Heart right ventricle (tissue), 16 donors: Measurements from ENCODE around the gene KLK10. TPM values are rescaled to one million over a fixed set of nuclear protein-coding genes. Genes with fewer than 3 reads are reported as not detected.

Source experiments
- ATAC-seq, 8 donors: fragments of 200-7000 bp; cut with Tn5 transposase; one replicate each; pipeline ENCODE4 v1.9.1; 2020; ENCODE audit warnings: mild to moderate bottlenecking in 8 of 8, moderate library complexity in 8 of 8, moderate number of reproducible peaks in 1 of 8
- DNase-seq, 2 donors: peaks; one replicate each; pipeline ENCODE4 v3.0.0-alpha.2; 2020
- H3K27ac ChIP-seq, 10 donors: fragments of 200-600 bp; sonication (generic) in 2 of 10; one replicate each; pipeline versions ENCODE4 v1.5.0 to v1.8.0; 2020 to 2022; ENCODE audit warnings: mild to moderate bottlenecking in 3 of 10
- H3K27me3 ChIP-seq, 7 donors: fragments of 200-600 bp; one replicate each; pipeline ENCODE4 v1.8.0; 2021 to 2022; ENCODE audit warnings: mild to moderate bottlenecking in 2 of 7
- H3K36me3 ChIP-seq, 9 donors: fragments of 200-600 bp; sonication (generic) in 1 of 9; one replicate each; pipeline versions ENCODE4 v1.5.0 to v1.8.0; 2020 to 2022; ENCODE audit warnings: mild to moderate bottlenecking in 2 of 9
- H3K4me1 ChIP-seq, 9 donors: fragments of 200-600 bp; sonication (generic) in 1 of 9; one replicate each; pipeline versions ENCODE4 v1.5.0 to v1.8.0; 2020 to 2022; ENCODE audit warnings: mild to moderate bottlenecking in 4 of 9
- H3K4me3 ChIP-seq, 10 donors: fragments of 200-600 bp; sonication (generic) in 2 of 10; one replicate each; pipeline versions ENCODE4 v1.5.0 to v1.8.0; 2020 to 2022; ENCODE audit warnings: mild to moderate bottlenecking in 7 of 10, moderate library complexity in 2 of 10
- H3K9me3 ChIP-seq, 11 donors: fragments of 200-600 bp in 10 of 11; sonication (generic) in 2 of 11; one replicate each; pipeline versions ENCODE4 v1.5.0 to v1.8.0; 2013 to 2022; ENCODE audit warnings: mild to moderate bottlenecking in 2 of 11, control low read depth in 1 of 11, moderate library complexity in 1 of 11
- WGBS, 2 donors: extraction: QIAGEN DNeasy Blood & Tissue Kit; methylation state at CpG; one replicate each; pipeline ENCODE4 v1.1.7; 2013; ENCODE audit warnings: inconsistent platforms in 1 of 2; 5-methylcytosine and 5-hydroxymethylcytosine counted together
- intact Hi-C, 10 donors: fragments of 100-400 bp; cut with DNase I; formaldehyde crosslinking; loops; one replicate each; pipeline versions ENCODE4 v1.11.1 to v1.14.2; 2022
- polyA plus RNA-seq, 2 donors: library from polyadenylated mRNA; stranded (reverse); fragments of 200-250 nt; gene quantifications; one replicate each; pipeline ENCODE4 v1.2.3, GENCODE V29; 2013
- total RNA-seq, 10 donors: library from RNA; stranded (reverse); fragmentation: NEBNext Ultra II Directional in 3 of 10; extraction: Animal tissue kit (Norgen Biotek cat#: 25700) in 3 of 10; gene quantifications; one replicate each; pipeline versions ENCODE4 v1.2.1 to v1.2.4, GENCODE V29; 2021 to 2023
- TF ChIP-seq, protein P1 (sequence below), 9 donors: fragments of 200-600 bp; sonication (generic) in 2 of 9; IDR thresholded peaks; one replicate each; pipeline versions ENCODE4 v1.5.0 to v1.8.0; 2021 to 2022; ENCODE audit warnings: antibody characterized with exemption in 9 of 9, mild to moderate bottlenecking in 5 of 9, moderate library complexity in 1 of 9
- donor health status: Arrhythmogenic right ventricular cardiomyopathy.
- donor health status: ischemic (EF 13 %, LVEDD 7.1; RV severe dilation, severe dysfunction).
- donor health status: healthy with polysubstance abuse.
- donor health status: DM: no; HTN: yes; CAD: no.
- donor health status: DM: no; HTN: no; CAD: no.
- donor health status: ischemic (EF 25% LVEDD 6.9; RV normal size, moderate dysfunction).
- donor health status: ischemic (EF 25% LVEDD 5.7; RV mildly dilated, moderate dysfunction).
- donor health status: healthy.
- donor health status: DM: yes; HTN: yes; CAD: no.
- donor health status: Ischemic cardiomyopathy.
- donor health status: ischemic (EF 35%, LVEDD 5.7; RV mildly dilated, moderate dysfunction).
- donor health status: nonischemic (EF 11% LVEDD 7.7; RV severe dilation, severe dysfunction).
- donor health status: DM: yes; HTN: yes; CAD: no.
- donor health status: PGD.
- donor health status: ischemic (EF 29% LVEDD 5.4; RV normal size, mild dysfunction).
- donor health status: nonischemic (EF 23%, LVEDD 6.1; RV moderate dilation, normal function).

KLK10 gene
- total and polyA plus RNA-seq, 12 donors = 0.16 to 1.8 (median 0.42) TPM; not detected in 6

DNA sequence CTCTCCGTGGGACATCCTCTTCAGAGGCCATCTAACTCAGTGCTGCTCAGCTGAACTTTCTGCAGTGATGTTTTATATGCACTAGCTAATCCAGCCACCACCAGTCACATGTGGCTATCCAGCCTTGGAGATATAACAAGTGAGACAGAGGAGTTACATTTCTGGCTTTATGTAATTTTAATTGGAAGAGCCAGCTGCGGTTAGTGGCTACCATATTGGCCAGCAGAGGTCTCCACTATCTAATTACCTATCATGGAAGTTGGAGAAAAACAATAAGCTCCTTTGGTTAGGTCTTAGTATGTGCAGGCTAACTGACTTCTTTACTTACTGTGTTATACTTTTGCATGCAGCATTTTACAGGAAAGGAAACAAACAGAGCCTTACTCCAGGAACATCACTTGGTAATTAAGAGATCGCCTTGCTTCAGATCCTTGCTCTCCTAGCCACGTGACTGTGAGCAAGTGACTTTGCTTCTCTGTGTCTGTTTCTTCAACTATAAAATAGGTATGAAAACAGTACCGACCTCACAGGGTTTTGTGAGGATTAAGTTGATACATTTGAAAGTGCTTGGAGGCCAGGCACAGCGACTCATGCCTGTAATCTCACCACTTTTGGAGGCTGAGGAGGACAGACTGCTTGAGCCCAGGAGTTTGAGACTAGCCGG, 1.6 kb upstream of the KLK10 start:
- peak in 7 of 8 donors; percentile 16 to 59 (median 46) for ATAC-seq
- DNase-seq = peak in 1 of 2 donors; percentile 13
- Histone ChIP-seq H3K36me3 (no peaks in the 10 kb centered on the region), H3K9me3 (no peaks in the 10 kb centered on the region), H3K27ac (peak overlapping the region in 1 of 10 donors; percentile 14), H3K4me3 (no peak overlapping the region), H3K4me1 (peaks cover 0 to 40% (median 32%) of the 10 kb centered on the region in 9 donors), H3K27me3 (peaks cover 23 to 80% (median 67%) of the 10 kb centered on the region in 7 donors)
- intact Hi-C loops = loop anchor here (1.0 to 10.0 kb wide), 8 partner anchors 74 to 154 kb away; no protein-coding TSS in a partner anchor
- 36 to 37% methylated on average over 7 of the region's 7 CpGs for WGBS, 2 donors
- TF ChIP-seq, protein P1, sequence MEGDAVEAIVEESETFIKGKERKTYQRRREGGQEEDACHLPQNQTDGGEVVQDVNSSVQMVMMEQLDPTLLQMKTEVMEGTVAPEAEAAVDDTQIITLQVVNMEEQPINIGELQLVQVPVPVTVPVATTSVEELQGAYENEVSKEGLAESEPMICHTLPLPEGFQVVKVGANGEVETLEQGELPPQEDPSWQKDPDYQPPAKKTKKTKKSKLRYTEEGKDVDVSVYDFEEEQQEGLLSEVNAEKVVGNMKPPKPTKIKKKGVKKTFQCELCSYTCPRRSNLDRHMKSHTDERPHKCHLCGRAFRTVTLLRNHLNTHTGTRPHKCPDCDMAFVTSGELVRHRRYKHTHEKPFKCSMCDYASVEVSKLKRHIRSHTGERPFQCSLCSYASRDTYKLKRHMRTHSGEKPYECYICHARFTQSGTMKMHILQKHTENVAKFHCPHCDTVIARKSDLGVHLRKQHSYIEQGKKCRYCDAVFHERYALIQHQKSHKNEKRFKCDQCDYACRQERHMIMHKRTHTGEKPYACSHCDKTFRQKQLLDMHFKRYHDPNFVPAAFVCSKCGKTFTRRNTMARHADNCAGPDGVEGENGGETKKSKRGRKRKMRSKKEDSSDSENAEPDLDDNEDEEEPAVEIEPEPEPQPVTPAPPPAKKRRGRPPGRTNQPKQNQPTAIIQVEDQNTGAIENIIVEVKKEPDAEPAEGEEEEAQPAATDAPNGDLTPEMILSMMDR (IDR thresholded peaks at IDR 0.05) = peak; percentile 44 to 80 (median 71)

DNA sequence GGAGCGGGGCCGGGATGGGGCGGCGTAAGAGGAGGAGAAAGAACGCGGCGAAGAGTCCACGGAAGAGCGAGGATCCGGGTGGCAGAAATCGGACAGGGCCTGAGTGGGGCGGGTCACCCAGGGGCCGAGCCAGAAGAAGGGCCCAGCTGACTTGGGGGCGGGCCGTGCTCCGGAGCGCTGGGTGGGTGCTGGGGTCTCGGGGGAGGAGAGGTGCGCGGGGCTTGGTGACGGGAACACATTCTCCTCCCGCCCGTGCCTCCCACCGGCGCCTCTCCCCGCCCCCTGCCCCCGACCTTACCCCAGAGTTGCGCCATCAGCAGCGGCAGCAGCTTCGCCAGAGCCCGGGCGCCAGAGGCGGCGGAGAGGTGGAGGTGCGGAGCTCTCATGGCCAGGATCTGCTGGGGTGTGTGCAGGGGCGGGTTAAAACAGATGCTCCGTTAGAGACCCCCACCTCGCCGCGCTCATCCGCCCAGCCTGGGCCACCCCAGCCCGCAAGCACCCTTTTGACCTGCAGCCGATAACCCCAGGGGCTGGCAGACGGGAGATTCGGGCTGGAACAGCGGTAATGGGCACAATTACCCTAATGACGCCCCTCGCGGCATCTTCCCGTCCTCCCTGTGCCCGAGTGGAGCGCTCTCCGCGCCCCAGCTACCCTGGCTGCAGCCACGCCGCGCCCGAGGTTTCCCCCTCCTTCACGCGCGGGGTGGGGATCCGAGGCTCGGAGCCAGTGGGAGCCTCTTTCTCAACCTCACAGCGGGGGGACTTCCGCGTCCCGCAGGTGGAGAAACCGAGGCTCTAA, 565 bp downstream of the KLK10 start:
- Histone ChIP-seq H3K36me3 (no peaks in the 10 kb centered on the region), H3K4me1 (peaks cover 0 to 37% (median 28%) of the 10 kb centered on the region in 9 donors), H3K27ac (no peak overlapping the region), H3K9me3 (no peaks in the 10 kb centered on the region), H3K4me3 (peak overlapping the region; percentile 8 to 60 (median 41)), H3K27me3 (peaks cover 23 to 80% (median 68%) of the 10 kb centered on the region in 7 donors)
- intact Hi-C loops = loop anchor here in 3 of 10 donors (5.0 to 10.0 kb wide), 2 partner anchors 84 to 153 kb away; no protein-coding TSS in a partner anchor
- peak in 4 of 8 donors; percentile 20 to 54 (median 32) for ATAC-seq
- WGBS, 2 donors = 1 to 2% methylated on average over 54 to 68 of the region's 68 CpGs
- TF ChIP-seq, protein P1 (IDR thresholded peaks at IDR 0.05) = no peak
- peak in 1 of 2 donors; percentile 39 for DNase-seq

DNA sequence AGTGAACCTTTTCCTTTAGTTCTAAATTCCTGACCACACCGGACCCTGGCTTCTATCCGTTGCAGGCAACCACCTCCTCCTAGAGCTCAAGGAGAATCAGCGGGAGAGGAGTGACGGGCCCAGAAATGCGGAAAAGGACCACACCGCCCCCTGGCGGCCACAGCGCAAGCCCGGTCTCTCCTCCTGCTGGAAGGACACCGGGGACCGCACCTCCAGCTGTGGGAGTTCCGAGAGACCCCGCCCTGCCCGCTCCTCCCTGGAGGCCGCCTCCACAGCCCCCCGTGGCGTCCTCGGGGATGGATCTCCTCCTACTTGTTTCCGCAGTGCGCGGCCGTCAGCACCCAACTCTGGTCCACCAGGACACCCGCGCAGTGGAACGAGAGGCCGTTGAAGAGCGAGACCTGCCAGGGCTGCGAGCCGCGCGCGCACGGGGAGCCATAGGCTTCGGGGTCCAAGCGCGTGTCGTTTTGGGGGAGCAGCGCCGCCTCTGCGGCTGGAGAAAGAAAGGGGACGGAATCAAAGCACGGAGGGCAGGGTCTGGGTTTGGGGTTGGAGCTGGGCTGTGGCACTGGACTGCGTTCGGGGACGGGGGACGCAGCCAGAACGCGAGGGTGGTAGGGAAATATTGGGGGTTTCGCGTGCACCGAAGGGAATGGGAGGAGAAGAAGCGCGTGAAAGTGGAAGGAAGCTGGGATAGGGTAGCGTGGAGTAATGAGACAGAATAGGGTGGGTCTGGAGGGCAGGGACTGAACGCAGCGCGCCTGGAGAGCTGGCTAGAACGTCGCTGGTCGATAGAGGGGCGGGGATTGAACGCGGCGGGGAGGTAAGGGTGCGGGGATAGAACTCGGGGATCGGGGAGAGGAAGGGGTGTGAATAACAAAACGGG, 2.5 kb downstream of the KLK10 start:
- Histone ChIP-seq H3K36me3 (no peaks in the 10 kb centered on the region), H3K4me3 (peak overlapping the region in 9 of 10 donors; percentile 10 to 51 (median 29)), H3K4me1 (peaks cover 0 to 37% (median 28%) of the 10 kb centered on the region in 9 donors), H3K27ac (no peak overlapping the region), H3K27me3 (peaks cover 23 to 83% (median 76%) of the 10 kb centered on the region in 7 donors), H3K9me3 (no peaks in the 10 kb centered on the region)
- 2% methylated on average over 68 of the region's 68 CpGs for WGBS, 2 donors
- intact Hi-C loops = loop anchor here in 3 of 10 donors (5.0 to 10.0 kb wide), 2 partner anchors 82 to 155 kb away; no protein-coding TSS in a partner anchor
- peak; percentile 23 to 68 for DNase-seq
- TF ChIP-seq, protein P1 (IDR thresholded peaks at IDR 0.05) = peak in 8 of 9 donors; percentile 51 to 84 (median 70)
- peak in 7 of 8 donors; percentile 20 to 73 (median 51) for ATAC-seq
